ENCODE measurements around the gene FAR2.
"Not testable (repeated sequence)": the region's sequence is repeated elsewhere in the genome, so short reads cannot be mapped to it uniquely, and the experiment has no call there.

FAR2 gene

DNA sequence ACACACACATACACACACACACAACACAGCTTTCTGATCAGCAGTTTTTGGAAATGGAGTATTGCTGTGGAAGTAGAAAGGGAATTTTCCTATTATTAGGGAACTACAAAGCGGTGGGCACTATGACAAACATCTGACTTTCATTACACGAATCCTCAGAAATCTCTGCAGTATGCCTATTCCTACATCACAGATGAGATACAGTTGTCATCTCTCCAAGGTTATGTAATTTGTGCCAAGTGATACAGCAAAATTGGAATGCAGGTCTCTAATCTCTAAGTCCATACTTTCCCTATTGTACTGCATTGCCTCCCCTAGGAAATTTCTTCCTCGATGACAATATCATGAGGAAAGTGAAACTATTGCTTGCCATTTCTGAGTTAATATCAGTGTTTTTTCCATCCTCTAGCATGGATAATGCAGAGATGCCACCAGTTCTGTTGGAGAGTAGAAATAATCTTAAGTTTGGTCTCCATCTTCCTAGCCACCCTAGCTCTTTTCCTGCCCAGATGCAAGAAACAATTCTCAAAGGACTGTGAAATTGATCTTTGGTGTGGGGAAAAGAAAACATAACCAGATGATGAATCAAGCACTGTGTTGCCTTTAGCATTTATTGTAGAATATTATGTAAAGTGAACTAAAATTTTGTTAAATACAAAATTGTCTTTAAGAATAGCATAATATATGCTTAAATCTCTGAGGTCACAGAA lies 137.2 kb downstream of the FAR2 start:
- DNase-seq, result peak; percentile 79

DNA sequence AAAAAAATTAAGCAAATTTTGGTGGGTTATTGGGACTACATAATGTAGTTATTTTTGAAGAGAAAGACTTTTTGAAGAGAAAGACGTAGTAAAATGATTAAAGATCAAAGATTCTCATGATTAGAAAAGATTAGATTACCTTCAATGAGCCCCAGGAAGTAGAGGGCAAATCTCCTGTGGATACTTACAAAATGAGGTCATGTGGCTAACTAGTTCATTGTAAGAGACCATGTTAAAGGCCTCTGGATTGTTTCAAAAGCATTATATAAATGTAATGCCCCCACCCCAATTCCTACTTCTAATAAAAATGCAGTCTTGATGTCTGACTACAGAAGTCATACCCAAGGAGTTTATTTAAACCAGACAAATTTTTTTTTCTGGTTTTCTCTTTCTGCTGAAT lies 138.5 kb downstream of the FAR2 start:
- DNase-seq, result no peak

- DNase-seq, result no peak
Measured at GRCh38 chr12:29288031-29288430, 139.0 kb downstream of the FAR2 start.

GRCh38 chr12:29290475-29290874 lies 141.4 kb downstream of the FAR2 start:
- DNase-seq, result not testable (repeated sequence)

DNA sequence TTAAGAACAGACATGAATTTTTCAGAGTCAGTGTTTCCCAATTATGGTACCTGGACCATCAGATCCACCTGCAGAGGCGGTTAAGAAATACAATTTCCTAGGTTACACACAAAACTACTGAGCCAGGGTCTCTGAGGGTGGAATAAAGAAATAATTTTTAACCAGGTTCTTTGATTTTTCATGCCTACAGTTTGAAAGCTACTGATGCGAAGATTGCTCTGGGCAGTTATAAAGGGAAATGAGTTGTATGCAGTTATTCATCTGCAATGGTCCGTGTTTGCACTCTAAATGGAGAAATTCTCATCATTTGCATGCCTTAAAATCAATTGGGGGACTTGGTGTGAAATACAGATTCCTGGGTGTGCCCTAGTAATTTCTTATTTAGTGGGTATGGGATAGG lies 142.1 kb downstream of the FAR2 start:
- no peak for DNase-seq

DNA sequence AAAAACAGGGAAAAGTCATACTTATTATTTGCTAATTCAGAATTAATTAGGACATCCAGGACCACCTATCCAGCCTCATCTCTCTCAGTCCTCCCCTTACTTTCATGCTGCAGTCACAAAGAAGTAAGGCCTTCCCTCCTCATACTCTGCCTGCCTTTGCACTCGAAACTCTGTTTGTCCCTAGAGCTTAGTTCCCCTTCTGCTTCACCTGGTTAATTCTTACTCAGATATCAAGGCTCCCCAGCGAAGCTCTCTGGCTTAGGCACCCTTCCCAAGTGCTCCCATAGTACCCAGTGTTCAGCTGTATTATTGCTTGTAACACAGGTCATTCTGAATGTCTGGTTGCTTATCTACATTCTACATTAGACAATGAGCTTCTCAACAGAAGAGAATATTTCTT lies 150.6 kb downstream of the FAR2 start:
- no peak for DNase-seq

GRCh38 chr12:29301114-29301513 lies 152.0 kb downstream of the FAR2 start:
- DNase-seq, result no peak

DNA sequence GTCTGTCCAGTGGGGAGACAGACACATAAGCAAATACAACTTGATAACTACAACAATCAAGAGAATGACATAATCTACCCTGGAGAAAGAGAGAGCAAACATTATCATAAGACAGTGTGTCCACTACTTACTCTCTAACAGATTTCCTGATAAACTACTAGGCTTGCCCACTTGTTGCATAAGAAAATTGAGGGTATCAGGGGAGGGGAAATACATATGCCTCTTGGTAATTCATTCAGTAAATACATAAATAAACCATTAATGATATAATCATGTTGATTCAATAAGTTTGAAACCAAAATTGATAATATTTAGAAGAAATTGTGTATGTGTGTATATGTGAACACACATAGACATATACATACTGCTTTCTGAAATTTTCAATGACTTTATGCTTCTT lies 155.3 kb downstream of the FAR2 start:
- DNase-seq, result no peak

DNA sequence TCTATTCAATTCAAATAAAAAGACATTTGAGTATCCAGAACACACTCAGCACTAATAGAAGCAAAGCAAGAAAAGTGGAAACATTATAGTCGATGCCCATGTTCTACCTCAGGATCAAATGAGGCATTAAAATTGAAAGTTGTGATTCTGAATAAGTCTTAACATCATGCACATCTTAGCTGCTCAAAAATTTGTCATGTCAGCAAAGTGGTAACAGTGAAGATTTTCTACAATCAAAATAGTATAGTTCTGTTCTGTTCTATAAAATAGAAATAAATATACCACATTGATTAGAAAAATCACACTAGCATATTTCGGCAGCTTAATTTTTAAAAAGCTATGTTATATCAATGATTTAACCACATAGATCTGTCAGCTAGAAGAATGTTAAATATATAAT lies 157.2 kb downstream of the FAR2 start:
- no peak for DNase-seq

GRCh38 chr12:29306682-29307081 lies 157.6 kb downstream of the FAR2 start:
- no peak for DNase-seq

- peak; percentile 20 for DNase-seq
Measured at GRCh38 chr12:29309320-29309902, 160.3 kb downstream of the FAR2 start.

GRCh38 chr12:29310899-29311298 lies 161.8 kb downstream of the FAR2 start:
- no peak for DNase-seq

- no peak for DNase-seq
Measured at GRCh38 chr12:29314416-29314815, 165.3 kb downstream of the FAR2 start.

DNA sequence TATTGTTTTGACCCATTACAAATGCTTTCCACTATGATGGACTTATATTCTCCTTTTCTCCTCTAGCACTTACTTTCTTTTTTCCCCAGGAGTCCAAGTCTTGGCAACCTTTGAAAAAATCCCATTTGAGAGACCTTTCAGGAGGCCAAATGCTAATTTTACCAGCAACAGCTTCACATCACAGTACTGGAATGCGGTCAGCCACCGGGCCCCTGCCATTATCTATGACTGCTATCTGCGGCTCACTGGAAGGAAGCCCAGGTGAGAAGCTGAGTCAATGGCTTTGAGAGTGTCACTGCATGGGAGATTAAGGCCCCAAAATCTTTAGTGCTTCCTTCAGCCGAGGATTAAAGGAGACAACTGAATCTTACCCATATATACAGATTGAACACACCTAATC lies 167.7 kb downstream of the FAR2 start:
- DNase-seq, result peak; percentile 57

- peak; percentile 66 for DNase-seq
Measured at GRCh38 chr12:29317556-29318363, 168.7 kb downstream of the FAR2 start.

- DNase-seq, result peak; percentile 81
Measured at GRCh38 chr12:29320295-29321085, 171.4 kb downstream of the FAR2 start.

DNA sequence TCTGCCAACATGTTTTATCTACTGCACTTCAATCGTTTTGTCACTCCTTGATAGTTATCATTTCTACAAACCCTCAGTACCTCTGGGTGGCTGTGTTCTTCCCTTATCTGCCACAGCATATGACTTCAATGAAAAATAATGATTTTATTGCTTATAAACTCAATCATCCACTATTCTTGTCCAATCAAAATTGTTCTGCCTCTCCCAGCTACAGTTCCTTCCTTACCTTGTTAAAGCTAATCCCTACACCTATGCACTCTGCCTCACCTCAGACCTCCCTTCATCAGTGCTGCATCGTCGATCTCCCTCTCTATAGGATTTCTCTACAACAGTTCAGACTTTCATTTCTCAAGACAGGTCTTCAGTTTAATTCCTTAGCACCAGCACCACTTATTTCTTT lies 173.1 kb downstream of the FAR2 start:
- DNase-seq, result no peak

DNA sequence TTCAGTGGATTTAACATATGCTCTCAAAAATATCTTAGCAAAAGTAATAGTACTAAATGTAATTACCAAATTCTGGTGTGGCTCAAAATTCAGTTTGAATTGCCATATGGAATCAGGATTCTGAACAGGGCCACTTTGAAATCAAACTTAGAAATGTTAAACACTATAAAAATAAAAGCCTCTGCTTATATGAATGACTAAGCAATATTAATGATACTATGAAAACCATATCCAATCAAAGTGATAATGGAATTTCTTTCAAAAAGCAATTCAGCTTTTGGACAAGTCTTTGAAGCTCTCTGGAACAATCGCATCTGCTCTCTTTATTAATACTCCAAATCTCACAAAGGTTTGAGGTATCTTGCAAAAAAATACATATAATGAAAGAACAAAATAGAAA lies 180.3 kb downstream of the FAR2 start:
- no peak for DNase-seq

GRCh38 chr12:29333178-29333577 lies 184.1 kb downstream of the FAR2 start:
- DNase-seq, result peak; percentile 4

- peak; percentile 36 for DNase-seq
Measured at GRCh38 chr12:29334937-29335336, 185.9 kb downstream of the FAR2 start.

- no peak for DNase-seq
Measured at GRCh38 chr12:29337325-29337724, 188.2 kb downstream of the FAR2 start.

- no peak for DNase-seq
Measured at GRCh38 chr12:29343022-29343799, 194.1 kb downstream of the FAR2 start.

Data from fibroblast of skin of right quadriceps (primary cell).